Uterus (tissue), 2 donors: ENCODE measurements around the gene RBM27.

ENCODE experiments used
- POLR2A ChIP-seq, 2 donors: fragments of 450-650 bp; IDR thresholded peaks; one replicate each; pipeline ENCODE4 v1.6.1; 2016; ENCODE audit warnings: antibody characterized with exemption in 2 of 2, mild to moderate bottlenecking in 1 of 2, moderate library complexity in 1 of 2
- TF ChIP-seq, protein P1 (sequence below), 4 experiments: fragments of 200-600 bp in 2 of 4; fragments of 450-650 bp in 2 of 4; sonication (generic) in 2 of 4; IDR thresholded peaks; one replicate each; pipeline ENCODE4 v1.5.1; 2016 to 2019; ENCODE audit warnings: antibody characterized with exemption in 4 of 4, mild to moderate bottlenecking in 2 of 4, moderate library complexity in 1 of 4

DNA sequence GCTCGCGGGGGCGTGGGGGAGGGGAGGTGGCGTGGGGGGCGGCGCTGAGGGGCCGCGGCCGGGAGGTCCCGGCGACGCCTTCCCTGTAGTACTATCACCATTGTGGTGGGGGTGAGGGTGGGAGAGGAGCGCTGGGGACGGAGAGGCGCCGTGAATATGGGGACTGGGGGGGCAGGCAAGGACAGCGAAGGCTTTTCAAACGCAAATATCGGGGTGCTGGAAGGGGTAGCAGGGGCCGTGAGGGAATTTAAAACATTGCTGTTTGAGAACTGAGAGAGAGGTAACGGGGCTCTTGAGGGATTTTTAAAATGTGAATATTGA lies 427 bp downstream of the RBM27 start:
- TF ChIP-seq, protein P1, sequence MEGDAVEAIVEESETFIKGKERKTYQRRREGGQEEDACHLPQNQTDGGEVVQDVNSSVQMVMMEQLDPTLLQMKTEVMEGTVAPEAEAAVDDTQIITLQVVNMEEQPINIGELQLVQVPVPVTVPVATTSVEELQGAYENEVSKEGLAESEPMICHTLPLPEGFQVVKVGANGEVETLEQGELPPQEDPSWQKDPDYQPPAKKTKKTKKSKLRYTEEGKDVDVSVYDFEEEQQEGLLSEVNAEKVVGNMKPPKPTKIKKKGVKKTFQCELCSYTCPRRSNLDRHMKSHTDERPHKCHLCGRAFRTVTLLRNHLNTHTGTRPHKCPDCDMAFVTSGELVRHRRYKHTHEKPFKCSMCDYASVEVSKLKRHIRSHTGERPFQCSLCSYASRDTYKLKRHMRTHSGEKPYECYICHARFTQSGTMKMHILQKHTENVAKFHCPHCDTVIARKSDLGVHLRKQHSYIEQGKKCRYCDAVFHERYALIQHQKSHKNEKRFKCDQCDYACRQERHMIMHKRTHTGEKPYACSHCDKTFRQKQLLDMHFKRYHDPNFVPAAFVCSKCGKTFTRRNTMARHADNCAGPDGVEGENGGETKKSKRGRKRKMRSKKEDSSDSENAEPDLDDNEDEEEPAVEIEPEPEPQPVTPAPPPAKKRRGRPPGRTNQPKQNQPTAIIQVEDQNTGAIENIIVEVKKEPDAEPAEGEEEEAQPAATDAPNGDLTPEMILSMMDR (IDR thresholded peaks at IDR 0.05): no peak
- no peak for TF ChIP-seq POLR2A (IDR thresholded peaks at IDR 0.05)
